Hepatic stellate cell (primary cell): ENCODE results near the gene HMGXB4.

Experiments
- DNase-seq: peaks from one replicate; pipeline ENCODE4 v3.0.0; 2011; ENCODE audit warnings: low spot score

The HMGXB4 gene

GRCh38 chr22:35311551-35311999, 54.3 kb downstream of the HMGXB4 start:
- DNase-seq = no peak

- no peak for DNase-seq
Observed at GRCh38 chr22:35312198-35313059, 55.1 kb downstream of the HMGXB4 start.

- DNase-seq = peak; percentile 92
Observed at GRCh38 chr22:35313311-35314121, 56.2 kb downstream of the HMGXB4 start.

GRCh38 chr22:35314161-35314942, 57.1 kb downstream of the HMGXB4 start:
- peak; percentile 30 for DNase-seq

GRCh38 chr22:35315141-35315854, 58.0 kb downstream of the HMGXB4 start:
- no peak for DNase-seq

GRCh38 chr22:35315855-35316745, 58.8 kb downstream of the HMGXB4 start:
- no peak for DNase-seq

GRCh38 chr22:35316751-35317150, 59.5 kb downstream of the HMGXB4 start:
- DNase-seq = no peak

GRCh38 chr22:35317680-35318290, 60.5 kb downstream of the HMGXB4 start:
- DNase-seq = no peak

- DNase-seq = no peak
Observed at GRCh38 chr22:35318346-35319215, 61.3 kb downstream of the HMGXB4 start.

- DNase-seq = no peak
Observed at GRCh38 chr22:35319244-35319985, 62.1 kb downstream of the HMGXB4 start.

- DNase-seq = no peak
Observed at GRCh38 chr22:35322126-35322525, 64.8 kb downstream of the HMGXB4 start.

GRCh38 chr22:35322893-35323292, 65.6 kb downstream of the HMGXB4 start:
- no peak for DNase-seq

GRCh38 chr22:35323305-35323704, 66.0 kb downstream of the HMGXB4 start:
- DNase-seq = no peak

GRCh38 chr22:35324067-35324466, 66.8 kb downstream of the HMGXB4 start:
- DNase-seq = no peak

- no peak for DNase-seq
Observed at GRCh38 chr22:35324762-35325161, 67.5 kb downstream of the HMGXB4 start.

GRCh38 chr22:35325209-35325608, 67.9 kb downstream of the HMGXB4 start:
- no peak for DNase-seq

- DNase-seq = no peak
Observed at GRCh38 chr22:35326854-35327562, 69.7 kb downstream of the HMGXB4 start.
